RWPE1 (cell line): Measurements from ENCODE around the gene SLC30A1.

Experiments used
- CTCF ChIA-PET: fragments of 350-600 bp; sonication (Branson Sonifier 250); formaldehyde crosslinking; extraction: SDS; loops from one replicate; lab custom pipeline; 2021; lab: Yijun Ruan, JAX
- POLR2A ChIA-PET: fragments of 400-600 bp; formaldehyde crosslinking; extraction: SDS; loops from one replicate; lab custom pipeline; 2020; ENCODE audit warnings: antibody characterized with exemption; ENCODE audit not compliant: low non-redundant PET; lab: Yijun Ruan, JAX
- DNase-seq: peaks from one replicate; pipeline ENCODE4 v3.0.0; 2012; ENCODE audit warnings: low spot score
- H3K27ac ChIP-seq: fragments of 450-650 bp; 2 replicates; pipeline ENCODE4 v1.5.1; 2017
- TF ChIP-seq, protein P1 (sequence below): fragments of 450-650 bp; conservative IDR thresholded peaks from 2 replicates; pipeline ENCODE4 v1.5.1; 2017; ENCODE audit warnings: low read depth, mild to moderate bottlenecking

Gene SLC30A1

DNA sequence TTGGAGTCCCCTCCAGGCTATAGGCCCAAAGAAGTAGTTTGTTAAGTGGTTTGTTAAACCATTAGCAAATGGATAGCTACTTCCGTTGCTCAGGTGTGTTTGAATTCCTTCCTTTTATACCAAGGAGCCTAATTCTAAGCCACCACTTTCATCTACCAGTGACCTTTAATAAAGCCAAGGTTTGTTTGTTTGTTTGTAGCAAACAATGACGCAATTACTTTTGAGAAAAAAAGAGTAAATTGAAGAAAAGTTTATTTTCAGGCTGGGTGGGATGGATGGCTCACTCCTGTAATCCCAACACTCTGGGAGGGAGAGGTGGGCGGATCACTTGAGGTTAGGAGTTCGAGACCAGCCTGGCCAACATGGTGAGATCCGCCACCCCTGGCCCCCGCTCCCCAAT lies 56.2 kb downstream of the SLC30A1 start:
- ChIA-PET POLR2A (no interaction called here), CTCF (no interaction called here)
- TF ChIP-seq, protein P1, sequence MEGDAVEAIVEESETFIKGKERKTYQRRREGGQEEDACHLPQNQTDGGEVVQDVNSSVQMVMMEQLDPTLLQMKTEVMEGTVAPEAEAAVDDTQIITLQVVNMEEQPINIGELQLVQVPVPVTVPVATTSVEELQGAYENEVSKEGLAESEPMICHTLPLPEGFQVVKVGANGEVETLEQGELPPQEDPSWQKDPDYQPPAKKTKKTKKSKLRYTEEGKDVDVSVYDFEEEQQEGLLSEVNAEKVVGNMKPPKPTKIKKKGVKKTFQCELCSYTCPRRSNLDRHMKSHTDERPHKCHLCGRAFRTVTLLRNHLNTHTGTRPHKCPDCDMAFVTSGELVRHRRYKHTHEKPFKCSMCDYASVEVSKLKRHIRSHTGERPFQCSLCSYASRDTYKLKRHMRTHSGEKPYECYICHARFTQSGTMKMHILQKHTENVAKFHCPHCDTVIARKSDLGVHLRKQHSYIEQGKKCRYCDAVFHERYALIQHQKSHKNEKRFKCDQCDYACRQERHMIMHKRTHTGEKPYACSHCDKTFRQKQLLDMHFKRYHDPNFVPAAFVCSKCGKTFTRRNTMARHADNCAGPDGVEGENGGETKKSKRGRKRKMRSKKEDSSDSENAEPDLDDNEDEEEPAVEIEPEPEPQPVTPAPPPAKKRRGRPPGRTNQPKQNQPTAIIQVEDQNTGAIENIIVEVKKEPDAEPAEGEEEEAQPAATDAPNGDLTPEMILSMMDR: no peak
- no peak for DNase-seq
- no peak overlapping the region for H3K27ac ChIP-seq
